ENCODE measurements around the gene HP1BP3.
A peak's percentile ranks its signal among the peaks of the same experiment; 100 is the strongest.

The HP1BP3 gene

DNA sequence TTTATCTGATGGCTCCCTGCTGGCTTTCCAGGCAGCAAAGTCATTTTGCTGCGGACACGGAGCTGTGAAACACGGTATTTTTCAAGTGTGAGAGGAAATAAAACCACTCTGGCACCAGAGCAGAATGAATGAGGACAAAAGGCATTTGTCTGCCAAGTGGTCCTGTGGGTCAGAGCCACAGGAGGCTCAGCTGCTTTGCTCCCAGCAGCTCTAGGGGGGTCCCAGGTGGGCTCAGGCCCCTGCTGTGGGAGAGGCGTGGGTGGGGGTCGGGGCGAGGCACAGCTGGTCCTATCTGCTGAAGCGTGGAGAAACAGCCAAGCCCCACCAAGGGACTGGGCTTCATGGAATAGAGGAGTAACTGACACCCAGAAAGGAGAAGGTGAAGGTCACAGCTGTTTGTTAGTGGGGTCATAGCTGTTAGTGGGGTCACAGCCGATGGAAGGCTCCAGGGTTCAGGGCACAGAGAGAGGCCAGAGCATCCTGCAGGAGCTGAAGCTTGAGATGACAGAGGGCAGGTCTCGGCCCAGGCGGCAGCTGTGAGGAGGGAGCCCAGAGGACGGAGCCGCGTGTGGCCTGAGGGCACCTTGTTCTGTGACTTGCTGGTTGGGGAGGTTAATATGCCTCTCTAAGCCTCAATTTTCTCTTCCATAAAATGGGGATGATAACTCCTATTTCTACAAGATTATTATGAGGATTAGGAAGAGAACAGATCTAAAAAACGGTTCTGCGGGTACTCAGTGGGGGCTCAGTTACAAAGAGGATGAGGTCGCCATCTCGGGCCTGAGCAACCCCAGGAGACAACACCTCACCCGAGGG lies 76.4 kb downstream of the HP1BP3 start:
- no peak for DNase-seq

DNA sequence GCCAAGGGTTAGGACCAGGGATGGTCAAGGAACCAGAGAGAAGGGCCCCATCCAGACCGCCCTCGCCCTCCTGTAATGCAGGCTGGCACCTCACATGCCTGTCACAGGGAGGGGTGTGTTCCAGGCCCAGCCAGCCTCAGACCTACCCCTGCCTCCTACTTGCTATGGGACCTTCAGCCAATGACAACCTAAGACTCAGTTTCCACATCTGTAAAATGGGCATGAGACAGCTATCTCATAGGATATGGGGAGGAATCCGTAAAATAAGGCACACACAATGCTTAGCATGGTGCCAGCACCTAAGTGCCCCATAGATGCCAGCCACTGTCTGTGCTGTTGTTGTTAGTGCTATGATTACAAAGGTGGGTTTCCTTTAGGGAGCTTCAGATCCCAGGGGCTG lies 77.2 kb downstream of the HP1BP3 start:
- no peak for DNase-seq

GRCh38 chr1:20708891-20709290 lies 78.2 kb downstream of the HP1BP3 start:
- no peak for DNase-seq

- no peak for DNase-seq
Observed at GRCh38 chr1:20708057-20708456, 79.0 kb downstream of the HP1BP3 start.

- no peak for DNase-seq
Observed at GRCh38 chr1:20706841-20707240, 80.3 kb downstream of the HP1BP3 start.

DNA sequence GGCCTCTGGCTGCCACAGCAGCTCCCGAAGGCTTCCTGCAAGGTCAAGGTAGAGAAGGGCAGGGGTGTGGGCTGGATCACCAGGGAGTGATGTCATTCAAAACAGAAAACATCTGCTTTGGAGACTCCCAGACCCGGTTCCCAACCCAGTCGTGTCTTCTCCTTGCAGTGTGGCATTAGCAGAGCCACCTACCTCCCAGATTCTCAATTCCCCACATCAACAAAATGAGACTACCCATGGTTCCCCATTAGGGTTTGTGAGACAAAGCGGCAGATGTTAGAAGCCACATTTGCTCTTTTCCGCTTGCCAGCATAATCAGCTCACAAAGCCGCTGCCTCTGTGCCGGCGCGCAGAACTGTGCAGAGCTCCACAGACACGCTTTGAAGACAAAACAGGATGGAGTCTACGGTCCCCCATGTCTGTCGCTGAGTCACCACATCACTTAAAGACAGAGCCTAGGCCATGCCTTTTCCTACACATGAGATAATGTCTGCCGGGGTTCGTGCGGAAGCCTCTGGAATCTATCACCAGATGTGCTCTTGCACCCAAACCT lies 81.8 kb downstream of the HP1BP3 start:
- no peak for DNase-seq

DNA sequence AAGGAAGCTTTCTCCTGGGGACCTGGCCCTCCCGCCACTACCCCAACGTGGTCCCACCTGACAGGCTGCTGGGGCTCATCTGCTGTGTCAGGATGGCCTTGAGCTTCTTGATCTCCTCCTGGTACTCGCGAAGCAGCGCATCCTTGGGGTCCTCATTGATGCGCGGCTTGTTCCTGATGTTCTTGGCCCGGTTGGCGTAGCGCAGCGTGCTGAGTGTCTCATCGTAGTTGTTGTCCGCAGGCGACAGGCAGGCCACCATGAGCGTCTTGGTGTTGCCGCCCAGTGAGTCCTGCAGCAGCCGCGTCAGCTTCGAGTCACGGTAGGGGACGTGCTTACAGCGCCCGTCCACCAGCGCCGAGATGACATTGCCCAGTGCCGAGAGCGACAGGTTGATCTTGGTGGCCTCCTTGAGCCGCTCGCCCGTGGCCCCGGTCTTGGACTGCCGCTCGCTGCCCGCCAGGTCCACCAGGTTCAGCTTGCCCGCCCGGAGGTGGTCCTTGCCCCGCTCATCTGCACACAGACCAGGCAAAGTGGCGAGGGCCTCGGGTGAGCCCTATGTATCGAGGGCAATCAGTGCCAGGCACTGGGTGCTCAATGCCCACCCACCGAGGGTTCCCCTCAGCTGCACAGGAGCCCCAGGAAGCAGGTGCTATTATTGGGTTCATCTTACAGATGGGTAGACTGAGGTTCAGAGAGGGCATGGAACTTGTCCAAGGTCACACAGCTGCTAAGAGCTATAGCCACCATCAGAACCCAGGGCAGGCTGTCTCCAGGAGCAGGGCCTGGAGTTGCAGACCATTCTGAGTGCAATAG lies 82.5 kb downstream of the HP1BP3 start:
- DNase-seq = no peak

DNA sequence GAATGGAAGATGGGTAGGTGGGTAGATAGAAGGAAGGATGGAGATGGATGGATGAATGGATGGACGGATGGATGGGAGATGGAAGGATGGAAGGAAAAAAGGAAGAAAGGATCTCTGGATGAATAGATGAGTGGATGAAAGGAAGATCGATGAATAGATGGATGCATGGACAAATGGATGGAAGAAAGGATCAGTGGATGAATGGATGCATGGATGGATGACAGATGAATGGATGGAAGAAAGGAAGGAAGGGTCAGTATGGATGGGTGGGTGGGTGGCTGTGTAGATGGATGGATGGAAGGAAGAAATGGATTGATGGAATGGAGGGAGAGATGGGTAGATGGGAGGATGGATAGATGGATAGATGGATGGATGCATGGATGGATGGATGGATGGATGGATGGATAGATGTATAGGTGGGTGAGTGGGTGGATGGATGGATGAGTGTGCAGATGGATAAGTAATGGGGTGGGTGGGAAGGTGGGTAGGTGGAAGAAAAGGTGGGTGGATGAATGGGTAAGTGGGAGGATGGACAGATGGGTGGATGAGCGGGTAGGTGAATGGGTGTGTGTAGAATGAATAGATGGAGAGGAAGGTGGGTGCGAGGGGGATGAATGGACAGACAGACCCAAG lies 83.9 kb downstream of the HP1BP3 start:
- DNase-seq = no peak

DNA sequence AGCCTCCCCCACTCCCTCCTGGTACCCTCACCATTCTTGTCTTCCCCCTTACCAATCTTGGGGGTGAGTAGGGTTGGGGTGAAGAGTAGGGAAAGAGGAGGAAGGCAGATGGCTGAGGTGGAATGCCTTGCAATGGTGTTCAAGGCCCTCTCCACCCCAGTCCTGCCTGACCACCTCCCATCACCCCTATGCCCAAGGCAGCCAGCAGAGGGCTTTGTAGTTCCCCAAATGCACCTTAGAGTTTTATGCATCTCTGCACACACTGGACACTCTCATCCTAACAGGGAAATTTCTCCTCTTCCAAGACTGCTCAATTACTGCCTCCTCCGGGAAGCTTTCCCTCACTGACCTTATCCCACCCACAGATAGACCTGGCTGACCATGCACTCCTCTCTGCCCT lies 84.7 kb downstream of the HP1BP3 start:
- no peak for DNase-seq

DNA sequence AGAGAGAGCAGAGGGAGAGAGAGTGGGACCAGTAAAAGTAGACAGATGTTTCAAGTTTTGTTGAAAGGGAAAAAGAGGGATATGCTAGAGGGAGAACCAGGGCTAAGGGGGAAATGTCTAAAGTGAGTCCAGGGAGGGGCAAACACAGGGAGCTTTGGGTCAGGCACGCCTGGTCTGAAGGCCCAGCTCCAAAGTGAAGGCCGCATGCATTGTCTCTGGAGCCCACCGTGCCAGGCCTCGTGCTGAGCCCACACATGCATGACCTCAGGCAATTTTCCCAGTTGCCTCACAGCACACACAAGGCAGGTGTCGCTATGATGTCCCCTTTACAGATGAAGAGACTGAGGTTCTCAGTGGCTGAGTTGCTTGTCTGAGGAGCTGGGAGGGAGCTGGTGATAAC lies 85.3 kb downstream of the HP1BP3 start:
- DNase-seq = no peak

DNA sequence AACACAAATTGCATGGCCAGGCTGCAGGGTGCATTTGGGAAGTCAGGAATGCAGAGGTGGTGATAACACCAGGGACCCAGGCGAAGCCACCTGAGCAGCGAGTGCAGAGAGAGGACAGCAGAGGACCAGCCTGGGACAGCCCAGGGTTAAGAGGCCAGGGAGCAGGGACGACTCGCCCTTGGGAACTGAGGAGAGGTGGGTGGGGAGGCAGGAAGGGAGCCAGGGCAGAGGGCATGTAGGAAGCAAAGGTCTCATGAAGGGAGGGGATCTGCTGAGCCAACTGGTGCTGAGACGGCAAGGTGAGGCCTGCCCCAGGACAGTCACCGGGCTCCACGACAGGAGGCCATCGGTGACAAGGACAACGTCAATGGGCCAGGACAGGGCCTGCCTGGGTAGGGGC lies 85.7 kb downstream of the HP1BP3 start:
- DNase-seq = no peak

DNA sequence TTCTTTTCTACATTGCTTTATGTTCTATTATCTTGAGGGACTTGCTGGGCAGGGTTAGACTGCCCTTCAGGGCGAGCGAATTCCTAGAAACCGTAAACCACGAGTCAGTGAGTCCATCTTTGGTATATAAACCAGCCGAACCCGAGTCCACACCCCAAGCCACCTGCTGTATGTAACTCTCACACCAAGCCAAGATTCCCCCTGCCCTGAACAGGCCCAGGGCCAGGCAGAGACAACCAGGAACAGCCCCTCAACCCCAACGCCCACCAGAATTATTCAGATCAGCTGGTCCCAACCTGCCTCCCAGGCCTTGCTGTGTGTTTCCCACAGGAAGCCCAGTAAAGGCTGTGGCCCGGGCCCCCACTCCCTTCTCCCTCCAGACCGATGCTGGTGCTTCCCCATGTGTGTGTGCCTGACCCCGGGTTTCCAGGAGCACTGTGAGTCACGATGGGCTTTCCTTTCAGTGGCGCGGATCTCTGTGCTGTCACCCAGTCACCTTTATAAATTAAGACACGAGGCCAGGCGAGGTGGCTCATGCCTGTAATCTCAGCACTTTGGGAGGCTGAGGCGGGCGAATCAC lies 86.4 kb downstream of the HP1BP3 start:
- DNase-seq = no peak

DNA sequence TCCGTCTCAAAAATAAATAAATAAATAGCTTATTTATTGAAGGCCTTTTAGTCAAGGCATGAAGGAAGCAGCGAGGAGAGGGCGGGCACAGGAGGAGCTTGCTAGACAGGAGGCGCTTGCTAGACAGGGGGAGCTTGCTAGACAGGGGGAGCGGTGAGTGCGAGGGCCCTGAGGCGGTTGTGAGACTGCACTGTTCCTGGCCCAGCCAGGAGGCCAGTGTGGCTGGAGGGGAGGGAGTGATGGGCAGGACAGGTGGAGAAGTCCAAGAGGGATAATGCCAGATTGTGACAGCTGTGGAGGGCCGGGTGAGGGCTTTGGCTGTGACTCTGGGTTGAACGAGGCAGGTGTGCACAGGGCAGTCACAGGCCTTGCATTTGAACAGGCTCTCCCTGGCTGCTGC lies 87.5 kb downstream of the HP1BP3 start:
- no peak for DNase-seq

DNA sequence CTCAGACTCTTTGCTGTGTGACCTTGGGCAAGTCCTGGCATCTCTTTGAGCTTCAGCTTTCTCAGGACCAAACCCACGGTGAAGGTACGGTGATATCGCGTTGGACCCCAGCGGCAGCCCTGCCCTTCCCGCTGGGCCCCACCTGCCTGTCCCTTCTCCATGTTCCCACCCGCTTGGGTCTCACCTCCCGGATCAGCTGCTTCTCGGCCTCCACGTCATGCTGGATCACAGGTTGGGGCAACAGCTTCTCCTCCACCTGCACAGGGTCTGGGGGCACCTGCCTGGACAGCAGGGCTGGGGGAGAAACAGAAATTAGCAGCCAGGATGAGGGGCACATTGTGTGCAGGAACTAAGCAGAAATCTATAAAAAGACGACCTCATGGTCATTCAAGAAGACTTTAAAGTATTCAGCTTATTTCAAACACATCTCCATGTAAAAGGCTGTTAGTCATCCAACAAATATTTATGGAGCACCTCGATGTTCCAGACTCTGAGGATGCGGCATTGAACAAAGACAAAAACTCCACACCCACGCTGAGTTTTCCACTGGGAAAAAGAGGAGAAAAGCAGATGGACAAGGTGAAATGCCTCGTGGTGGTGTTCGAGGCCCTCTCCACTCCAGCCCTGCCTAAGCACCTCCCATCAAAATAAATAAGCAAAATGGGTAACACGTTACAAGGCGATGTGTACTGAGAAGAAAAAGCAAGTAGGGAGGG lies 88.8 kb downstream of the HP1BP3 start:
- DNase-seq = no peak

- no peak for DNase-seq
Observed at GRCh38 chr1:20697563-20697962, 89.5 kb downstream of the HP1BP3 start.

- DNase-seq = peak; percentile 25 to 89 (median 75)
Observed at GRCh38 chr1:20696397-20697333, 90.4 kb downstream of the HP1BP3 start.

GRCh38 chr1:20695515-20695914 lies 91.6 kb downstream of the HP1BP3 start:
- no peak for DNase-seq

DNA sequence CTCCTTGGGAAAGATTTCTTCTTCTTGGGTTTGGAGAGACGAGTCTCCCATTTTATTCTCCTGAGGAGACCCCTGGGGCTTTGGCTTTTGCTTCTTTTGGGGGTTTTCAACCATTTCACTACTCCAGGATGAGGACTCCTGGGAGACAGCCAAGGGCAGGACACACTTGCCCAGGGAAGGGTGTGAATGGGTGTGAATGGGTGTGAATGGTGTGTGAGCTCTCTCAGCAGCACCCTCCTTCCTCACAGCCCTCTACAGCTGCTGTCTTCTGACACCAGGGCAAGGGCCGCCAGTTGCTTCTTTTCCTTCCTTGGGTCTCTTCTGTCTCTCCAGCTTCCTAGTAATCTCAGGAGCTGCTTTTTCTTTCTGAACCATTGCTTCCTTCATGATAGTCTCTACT lies 93.5 kb downstream of the HP1BP3 start:
- DNase-seq = no peak
